IMR-90 (cell line): ENCODE measurements around the gene PCDHGA6.

Source experiments
- ELK1 ChIP-seq: fragments of 150-350 bp; IDR thresholded peaks from 2 replicates; pipeline ENCODE4 v1.6.1; 2016; ENCODE audit warnings: low read depth, mild to moderate bottlenecking, low read length, moderate library complexity, borderline replicate concordance
- MAFK ChIP-seq: IDR thresholded peaks from 2 replicates; pipeline ENCODE4 v1.6.1; 2012; ENCODE audit warnings: low read depth, low read length, improper control_type of control experiment
- MXI1 ChIP-seq: IDR thresholded peaks from 2 replicates; pipeline ENCODE4 v1.6.1; 2012; ENCODE audit warnings: low read depth, mild to moderate bottlenecking, low read length, moderate library complexity, borderline replicate concordance
- NFE2L2 ChIP-seq: fragments of 150-350 bp; IDR thresholded peaks from 2 replicates; pipeline ENCODE4 v1.6.1; 2016; ENCODE audit warnings: low read depth, mild to moderate bottlenecking, low read length
- POLR2A ChIP-seq: IDR thresholded peaks from 2 replicates; pipeline ENCODE4 v1.6.1; 2012; ENCODE audit warnings: mild to moderate bottlenecking, low read depth, low read length
- RAD21 ChIP-seq: IDR thresholded peaks from 2 replicates; pipeline ENCODE4 v1.6.1; 2012; ENCODE audit warnings: low read length, improper control_type of control experiment
- RCOR1 ChIP-seq: IDR thresholded peaks from 2 replicates; pipeline ENCODE4 v1.6.1; 2012; ENCODE audit warnings: mild to moderate bottlenecking, low read length, improper control_type of control experiment; ENCODE audit not compliant: insufficient replicate concordance
- SMC3 ChIP-seq: fragments of 150-350 bp; IDR thresholded peaks from 2 replicates; pipeline ENCODE4 v1.6.1; 2016; ENCODE audit warnings: low read depth, mild to moderate bottlenecking, antibody characterized with exemption, low read length, moderate library complexity
- TF ChIP-seq, protein P1 (sequence below): conservative IDR thresholded peaks from 2 replicates; pipeline ENCODE4 v1.5.1; 2012; ENCODE audit warnings: mild to moderate bottlenecking, low read depth, low read length, improper control_type of control experiment

DNA sequence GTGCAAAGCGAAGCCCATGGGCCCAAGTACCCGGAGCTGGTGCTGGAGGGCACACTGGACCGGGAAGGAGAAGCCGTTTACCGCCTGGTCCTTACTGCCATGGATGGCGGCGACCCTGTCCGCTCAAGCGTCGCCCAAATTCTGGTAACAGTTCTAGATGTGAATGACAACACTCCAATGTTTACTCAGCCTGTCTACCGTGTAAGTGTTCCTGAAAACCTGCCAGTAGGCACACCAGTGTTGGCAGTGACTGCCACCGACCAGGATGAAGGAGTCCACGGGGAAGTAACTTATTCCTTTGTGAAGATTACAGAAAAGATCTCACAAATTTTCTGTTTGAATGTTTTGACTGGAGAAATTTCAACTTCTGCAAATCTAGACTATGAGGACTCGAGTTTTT, 936 bp downstream of the PCDHGA6 start:
- TF ChIP-seq POLR2A (no peak), MXI1 (no peak), MAFK (no peak), SMC3 (no peak), ELK1 (no peak), NFE2L2 (no peak), RAD21 (no peak), RCOR1 (no peak)
- TF ChIP-seq, protein P1, sequence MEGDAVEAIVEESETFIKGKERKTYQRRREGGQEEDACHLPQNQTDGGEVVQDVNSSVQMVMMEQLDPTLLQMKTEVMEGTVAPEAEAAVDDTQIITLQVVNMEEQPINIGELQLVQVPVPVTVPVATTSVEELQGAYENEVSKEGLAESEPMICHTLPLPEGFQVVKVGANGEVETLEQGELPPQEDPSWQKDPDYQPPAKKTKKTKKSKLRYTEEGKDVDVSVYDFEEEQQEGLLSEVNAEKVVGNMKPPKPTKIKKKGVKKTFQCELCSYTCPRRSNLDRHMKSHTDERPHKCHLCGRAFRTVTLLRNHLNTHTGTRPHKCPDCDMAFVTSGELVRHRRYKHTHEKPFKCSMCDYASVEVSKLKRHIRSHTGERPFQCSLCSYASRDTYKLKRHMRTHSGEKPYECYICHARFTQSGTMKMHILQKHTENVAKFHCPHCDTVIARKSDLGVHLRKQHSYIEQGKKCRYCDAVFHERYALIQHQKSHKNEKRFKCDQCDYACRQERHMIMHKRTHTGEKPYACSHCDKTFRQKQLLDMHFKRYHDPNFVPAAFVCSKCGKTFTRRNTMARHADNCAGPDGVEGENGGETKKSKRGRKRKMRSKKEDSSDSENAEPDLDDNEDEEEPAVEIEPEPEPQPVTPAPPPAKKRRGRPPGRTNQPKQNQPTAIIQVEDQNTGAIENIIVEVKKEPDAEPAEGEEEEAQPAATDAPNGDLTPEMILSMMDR: no peak
